Ishikawa (cell line): Measurements from ENCODE around the gene EVI2A.

Experiments used
- CEBPB ChIP-seq: IDR thresholded peaks from 2 replicates; pipeline ENCODE4 v1.6.1; 2012
- CREB1 ChIP-seq: IDR thresholded peaks from 2 replicates; pipeline ENCODE4 v1.6.1; 2012; ENCODE audit warnings: low read depth
- EGR1 ChIP-seq: IDR thresholded peaks from 2 replicates; pipeline ENCODE4 v1.6.1; 2012
- EP300 ChIP-seq: IDR thresholded peaks from 2 replicates; pipeline ENCODE4 v1.6.1; 2012; ENCODE audit warnings: borderline replicate concordance
- FOXM1 ChIP-seq: IDR thresholded peaks from 2 replicates; pipeline ENCODE4 v1.6.1; 2012; ENCODE audit warnings: low read depth, borderline replicate concordance
- MAX ChIP-seq: IDR thresholded peaks from 2 replicates; pipeline ENCODE4 v1.6.1; 2012
- RAD21 ChIP-seq: IDR thresholded peaks from 2 replicates; pipeline ENCODE4 v1.6.1; 2012; ENCODE audit warnings: low read depth

GRCh38 chr17:31320241-31320640, 1.2 kb downstream of the EVI2A start:
- TF ChIP-seq CREB1 (no peak), FOXM1 (no peak), CEBPB (no peak), EGR1 (no peak), RAD21 (no peak), MAX (no peak), EP300 (no peak)
